Fibroblast of lung (primary cell): ENCODE data around the gene MARK3.
A peak's percentile ranks its signal among the peaks of the same experiment; 100 is the strongest.

Experiments used
- EZH2 ChIP-seq: IDR thresholded peaks from 2 replicates; pipeline ENCODE4 v1.5.1; 2012; ENCODE audit warnings: low read length, control low read depth, mild to moderate bottlenecking; ENCODE audit errors: missing control alignments
- TF ChIP-seq, protein P1 (sequence below), 2 donors: IDR thresholded peaks in 1 of 2; conservative IDR thresholded peaks in 1 of 2; 1 replicate in 1 of 2; 2 replicates in 1 of 2; pipeline ENCODE4 v1.5.1; 2011 to 2012; ENCODE audit warnings: low read length in 2 of 2, control low read depth in 1 of 2, inconsistent platforms in 1 of 2, low read depth in 1 of 2, mild to moderate bottlenecking in 1 of 2

DNA sequence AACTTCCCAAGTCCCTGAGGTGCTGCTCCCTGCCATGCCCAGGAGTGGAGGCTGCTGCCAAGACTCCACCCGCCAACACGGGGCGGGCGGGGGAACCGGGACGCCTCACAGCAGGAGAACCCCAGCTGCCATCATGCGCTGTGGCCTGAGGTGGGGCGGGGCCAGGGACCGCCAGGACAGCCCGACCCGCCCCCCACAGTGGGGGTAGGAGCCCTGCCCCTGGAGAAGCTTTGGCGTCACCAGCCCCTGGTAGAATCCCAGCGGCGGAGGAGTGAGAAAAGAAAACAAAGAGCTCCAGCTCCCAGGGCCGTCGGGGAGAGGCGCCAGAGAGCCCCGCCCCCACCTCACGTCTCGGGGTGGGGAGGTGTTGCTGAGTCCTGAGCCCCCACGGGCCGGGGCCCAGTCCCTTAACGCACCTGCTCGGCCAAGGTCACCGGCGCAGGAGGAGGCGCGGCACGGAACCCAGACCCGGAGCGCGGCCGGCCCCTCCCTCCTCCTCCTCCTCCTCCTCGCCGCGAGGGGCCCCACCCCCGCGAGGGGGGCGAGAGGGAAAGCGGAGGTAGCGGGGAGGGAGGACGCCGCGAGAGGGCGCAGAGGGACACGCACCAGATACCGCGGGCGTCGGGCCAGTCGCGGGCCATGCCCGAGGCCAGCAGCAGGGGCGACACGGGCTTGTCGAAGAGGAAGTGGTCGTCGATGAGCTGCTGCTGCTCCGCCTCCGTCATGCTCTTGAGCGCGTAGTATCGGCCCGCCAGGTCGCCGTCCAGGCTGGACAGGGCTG, 135.6 kb downstream of the MARK3 start:
- TF ChIP-seq, protein P1, sequence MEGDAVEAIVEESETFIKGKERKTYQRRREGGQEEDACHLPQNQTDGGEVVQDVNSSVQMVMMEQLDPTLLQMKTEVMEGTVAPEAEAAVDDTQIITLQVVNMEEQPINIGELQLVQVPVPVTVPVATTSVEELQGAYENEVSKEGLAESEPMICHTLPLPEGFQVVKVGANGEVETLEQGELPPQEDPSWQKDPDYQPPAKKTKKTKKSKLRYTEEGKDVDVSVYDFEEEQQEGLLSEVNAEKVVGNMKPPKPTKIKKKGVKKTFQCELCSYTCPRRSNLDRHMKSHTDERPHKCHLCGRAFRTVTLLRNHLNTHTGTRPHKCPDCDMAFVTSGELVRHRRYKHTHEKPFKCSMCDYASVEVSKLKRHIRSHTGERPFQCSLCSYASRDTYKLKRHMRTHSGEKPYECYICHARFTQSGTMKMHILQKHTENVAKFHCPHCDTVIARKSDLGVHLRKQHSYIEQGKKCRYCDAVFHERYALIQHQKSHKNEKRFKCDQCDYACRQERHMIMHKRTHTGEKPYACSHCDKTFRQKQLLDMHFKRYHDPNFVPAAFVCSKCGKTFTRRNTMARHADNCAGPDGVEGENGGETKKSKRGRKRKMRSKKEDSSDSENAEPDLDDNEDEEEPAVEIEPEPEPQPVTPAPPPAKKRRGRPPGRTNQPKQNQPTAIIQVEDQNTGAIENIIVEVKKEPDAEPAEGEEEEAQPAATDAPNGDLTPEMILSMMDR (conservative IDR thresholded peaks at IDR 0.05 in 1 of 2, IDR thresholded peaks at IDR 0.05 in 1 of 2; ENCODE audit: low read depth in 1 of 2, low read length in 2 of 2), result peak in 1 of 2 donors; percentile 48
- no peak for TF ChIP-seq EZH2
